GM19452 (cell line): ENCODE data around the gene TNFRSF19.

Experiments
- ATAC-seq: cut with Tn5 transposase; IDR thresholded peaks from one replicate; pipeline ENCODE4 v1.9.1; 2021; ENCODE audit not compliant: unreplicated experiment

The TNFRSF19 gene

DNA sequence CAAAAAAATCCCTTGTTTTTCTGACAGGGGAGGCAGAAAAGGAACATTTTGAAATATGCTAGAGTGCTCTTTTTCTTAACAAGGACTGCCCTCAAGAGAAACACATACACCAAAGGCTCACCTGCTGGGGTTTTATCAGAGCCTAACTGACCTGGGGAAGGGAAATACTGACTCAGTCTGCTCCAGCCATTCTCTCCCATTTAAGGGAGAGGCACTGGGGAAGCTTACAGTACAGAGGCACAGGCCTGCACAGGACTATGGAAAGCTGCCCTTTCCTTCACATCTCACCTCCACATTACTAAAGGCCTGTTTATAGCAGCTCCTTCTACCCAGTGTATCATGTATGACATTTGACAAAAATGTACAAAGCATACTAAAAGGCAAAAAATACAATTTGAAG lies 30.3 kb downstream of the TNFRSF19 start:
- no peak for ATAC-seq

DNA sequence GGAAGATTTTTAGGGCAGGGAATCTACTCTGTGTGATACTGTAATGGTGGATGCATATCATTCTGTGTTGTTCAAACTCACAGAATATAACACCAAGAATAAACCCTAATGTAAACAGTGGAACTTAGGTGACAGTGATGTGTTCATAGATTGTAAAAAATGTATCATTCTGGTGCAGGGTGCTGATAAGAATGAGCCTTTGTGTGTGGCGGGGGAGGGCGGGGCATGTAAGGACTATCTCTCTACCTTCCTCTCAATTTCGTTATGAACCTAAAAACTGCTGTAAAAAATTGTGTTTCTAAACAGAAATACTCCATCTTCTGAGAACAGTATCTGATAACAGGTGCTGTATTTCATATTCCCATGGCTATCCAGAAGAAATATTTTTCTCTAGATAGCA lies 35.6 kb downstream of the TNFRSF19 start:
- no peak for ATAC-seq

DNA sequence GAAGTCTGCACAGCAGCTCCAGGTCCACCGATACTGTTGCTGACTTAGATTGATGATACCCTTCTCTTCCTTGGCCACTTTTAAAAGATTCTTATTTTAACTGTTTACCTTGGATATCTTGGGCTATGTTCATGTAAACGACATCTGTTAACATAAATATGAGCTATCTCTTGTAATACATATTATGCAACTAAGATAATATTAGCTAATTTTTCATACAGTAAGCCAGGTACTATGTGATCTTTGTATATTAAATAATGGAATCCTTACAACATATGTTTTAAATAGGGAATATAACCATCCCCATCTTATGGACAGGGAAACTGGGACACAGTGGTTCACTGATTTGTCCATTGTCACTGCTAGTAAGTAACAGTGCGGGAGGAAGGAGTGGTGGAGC lies 37.9 kb downstream of the TNFRSF19 start:
- ATAC-seq = no peak

DNA sequence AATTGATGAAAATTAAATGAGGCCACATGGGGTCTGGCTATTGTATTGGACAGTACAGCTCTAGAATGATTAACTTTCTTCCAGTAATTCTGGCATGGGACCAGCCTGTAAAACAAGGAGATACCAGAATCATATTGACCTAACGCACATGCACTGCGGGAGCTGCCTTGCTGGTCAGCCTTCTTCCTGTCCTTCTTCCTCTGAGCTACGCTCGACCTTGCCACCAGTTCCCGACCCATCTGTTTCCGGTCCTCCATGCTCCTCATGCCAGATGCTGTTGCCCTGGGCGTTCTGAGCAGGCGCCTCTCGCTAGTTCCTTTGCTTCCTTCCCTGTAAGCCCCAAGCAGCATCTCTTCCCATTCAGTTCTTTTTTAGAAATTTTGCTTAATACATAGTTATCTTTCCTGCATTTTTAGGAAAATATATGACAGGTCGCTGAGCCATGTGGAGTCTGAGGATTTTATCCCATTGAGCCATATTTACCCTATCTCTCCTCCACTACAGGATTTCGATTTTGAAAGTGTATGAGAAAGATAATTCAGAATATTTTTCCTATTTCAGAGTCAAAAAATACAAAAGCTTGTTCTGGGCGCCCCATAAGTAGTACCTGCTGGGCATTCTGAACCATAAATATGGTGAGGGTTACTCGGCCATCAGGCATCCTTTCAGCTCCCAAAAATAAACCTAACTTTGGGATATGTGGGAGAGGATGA lies 38.6 kb downstream of the TNFRSF19 start:
- ATAC-seq = no peak

DNA sequence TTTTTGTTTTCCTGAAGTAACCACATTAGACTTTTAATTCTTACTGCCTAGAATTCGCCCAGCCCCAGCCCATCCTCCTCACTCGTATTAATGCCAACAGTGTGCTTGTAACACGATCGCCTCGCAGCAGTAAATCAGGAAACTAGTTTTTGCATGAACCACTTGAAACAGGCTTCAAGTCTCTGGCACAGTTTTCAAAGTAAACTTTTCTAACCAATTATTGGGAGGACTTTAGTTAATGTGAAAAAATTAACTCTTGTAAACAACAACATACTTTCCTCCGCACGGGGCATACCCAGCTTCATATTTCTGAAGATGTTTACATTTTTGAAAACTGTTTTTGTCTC lies 39.2 kb downstream of the TNFRSF19 start:
- ATAC-seq = no peak

DNA sequence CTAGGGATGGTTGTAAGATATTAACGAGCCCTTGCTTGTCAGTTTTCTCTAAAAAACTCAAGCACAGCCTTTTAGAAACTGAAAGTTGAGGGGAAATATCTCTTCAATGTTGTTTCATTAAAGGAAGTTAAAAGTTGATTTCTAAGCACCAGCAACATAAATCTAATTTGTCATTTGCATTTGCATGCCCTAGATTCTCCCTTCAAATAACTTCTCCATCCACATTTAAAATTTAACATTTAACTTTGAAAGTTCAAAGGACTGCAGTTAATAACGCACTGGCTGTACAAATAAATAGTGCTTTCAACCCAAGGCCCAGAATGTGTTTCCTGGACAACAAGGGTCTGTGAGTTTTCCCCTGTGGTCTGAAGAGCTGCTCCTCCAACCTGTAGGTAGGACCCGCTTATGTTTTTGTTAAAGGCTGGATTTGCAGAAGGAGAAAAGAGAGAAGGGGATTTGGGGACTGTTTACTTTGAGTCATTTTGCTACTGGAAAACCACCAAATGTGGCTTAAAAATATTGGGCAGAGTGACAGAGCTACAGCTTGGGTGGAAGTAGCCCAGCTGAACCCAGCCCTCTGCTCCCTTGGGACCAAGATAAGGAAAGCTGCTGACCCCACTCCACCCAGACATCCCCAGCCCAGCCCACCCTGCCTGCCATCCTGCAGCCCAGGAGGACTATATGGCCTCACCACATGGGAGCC lies 39.8 kb downstream of the TNFRSF19 start:
- ATAC-seq = no peak

DNA sequence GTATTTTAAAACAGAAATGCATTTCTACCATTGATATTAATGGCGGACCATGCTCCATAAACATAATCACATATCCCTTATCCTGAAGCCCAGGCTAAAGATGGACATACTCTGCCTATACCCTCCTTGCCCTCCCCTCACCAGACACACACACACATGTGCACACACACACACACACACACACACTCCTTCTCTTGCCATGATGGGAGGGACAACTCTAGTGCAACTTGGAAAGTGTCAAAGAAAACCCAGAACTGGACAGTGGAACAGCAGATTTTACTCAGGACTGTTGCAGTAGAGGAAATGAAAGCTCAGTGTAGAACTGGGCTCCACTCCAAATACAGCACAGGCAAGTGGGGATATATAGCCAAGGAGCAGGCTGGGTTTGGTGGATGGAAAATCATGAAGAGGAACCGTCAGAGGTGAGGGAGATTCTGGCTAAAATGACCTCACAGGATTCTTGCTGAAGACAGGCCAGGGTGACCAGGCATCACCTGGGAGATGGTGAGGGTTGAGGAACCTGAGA lies 40.8 kb downstream of the TNFRSF19 start:
- ATAC-seq = no peak

DNA sequence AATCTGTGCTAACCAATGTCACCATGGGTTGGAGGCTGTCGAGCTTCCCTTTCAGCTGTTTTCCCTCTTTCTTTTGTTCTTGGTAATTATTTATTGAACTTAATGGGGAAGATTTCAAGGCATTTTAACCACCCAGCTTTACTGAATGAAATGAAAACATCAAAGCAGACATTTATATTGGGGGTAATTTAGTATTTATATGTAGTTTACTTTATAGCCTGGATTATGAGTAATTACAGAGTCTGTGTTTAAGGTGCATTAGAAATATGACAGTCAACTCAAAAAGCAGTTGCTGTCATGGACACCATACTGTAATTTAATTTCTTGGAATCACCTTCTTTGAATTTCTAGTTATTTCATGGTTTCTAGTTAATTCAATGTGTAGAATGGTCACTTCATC lies 42.0 kb downstream of the TNFRSF19 start:
- ATAC-seq = no peak

DNA sequence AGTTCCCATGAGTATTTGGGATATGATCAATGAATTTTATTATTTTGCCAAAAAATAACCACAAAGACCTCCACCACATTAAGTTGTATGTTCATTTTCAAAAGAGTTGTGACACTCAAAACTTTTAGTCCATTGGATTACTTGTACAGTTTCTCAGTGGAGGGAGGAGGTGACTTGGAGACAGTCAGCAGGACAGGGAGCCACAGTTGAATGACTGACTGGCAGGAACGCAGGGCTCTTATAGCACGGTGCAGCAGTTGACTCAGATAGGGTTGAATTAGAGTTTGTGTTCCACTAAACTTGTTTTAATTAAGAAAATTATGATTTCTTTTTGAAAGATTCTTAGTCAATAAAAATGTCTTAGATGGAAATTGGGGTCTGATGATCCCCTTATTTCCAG lies 42.5 kb downstream of the TNFRSF19 start:
- ATAC-seq = no peak

DNA sequence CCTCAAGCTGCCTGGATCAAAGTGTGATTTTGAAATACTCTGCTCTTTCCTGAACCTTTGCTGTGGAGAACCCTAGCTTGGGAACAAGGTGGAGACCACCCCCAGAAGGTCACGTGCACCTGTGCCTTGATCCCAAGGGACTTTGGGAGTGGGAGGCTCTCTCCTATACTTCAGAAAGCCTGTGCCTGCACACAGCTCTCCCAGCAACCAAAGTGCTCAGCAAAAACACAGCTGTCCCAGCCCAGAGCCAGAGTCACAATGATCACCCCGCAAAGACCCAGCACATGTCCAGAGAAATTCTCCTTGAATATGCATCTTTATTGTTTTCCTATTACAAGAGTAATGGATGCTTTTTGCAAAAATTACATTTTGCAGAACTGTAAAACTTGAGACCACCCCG lies 43.4 kb downstream of the TNFRSF19 start:
- no peak for ATAC-seq

DNA sequence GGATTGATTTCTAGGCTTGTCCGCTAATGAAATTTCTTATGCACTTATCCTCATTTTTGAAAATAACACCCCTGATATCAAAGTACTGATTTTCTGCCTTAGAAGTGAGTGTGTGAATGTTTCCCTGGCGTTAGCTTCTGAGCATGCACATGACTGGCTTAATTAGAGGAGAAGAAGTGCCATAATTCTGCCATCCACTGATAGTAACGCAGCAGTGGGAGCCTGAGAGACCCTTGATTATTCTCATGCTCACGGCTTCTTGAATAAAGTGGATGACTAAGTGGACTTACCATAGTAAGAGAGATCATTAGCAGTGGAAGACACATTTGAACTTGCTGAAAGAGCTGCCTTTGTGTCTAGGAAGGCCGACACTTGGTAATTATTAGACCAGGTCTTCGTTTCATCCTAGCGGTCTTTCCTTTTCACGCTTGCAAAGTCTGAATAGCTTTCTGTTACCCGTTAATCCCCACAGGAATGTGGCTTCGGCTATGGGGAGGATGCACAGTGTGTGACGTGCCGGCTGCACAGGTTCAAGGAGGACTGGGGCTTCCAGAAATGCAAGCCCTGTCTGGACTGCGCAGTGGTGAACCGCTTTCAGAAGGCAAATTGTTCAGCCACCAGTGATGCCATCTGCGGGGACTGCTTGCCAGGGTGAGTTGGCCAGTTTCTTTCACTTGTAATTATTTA lies 45.3 kb downstream of the TNFRSF19 start:
- ATAC-seq = no peak

DNA sequence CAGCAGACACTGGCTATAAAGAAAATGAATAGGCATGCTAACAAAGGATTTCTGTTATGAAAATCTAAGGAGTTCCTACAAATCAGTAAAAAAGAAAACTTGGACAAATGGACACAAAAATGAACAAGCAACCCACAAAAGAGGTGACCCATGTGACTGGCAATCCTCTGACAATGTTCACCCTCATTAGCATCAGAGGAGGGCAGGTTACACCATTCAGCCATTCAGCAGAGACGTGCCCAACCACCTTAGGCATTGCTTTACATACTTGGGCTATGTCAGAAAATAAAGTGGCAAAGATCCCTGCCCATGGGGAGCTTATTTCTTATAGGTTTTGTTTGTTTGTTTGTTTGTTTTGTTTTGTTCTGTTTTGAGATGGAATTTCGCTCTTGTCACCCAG lies 46.0 kb downstream of the TNFRSF19 start:
- ATAC-seq = no peak

DNA sequence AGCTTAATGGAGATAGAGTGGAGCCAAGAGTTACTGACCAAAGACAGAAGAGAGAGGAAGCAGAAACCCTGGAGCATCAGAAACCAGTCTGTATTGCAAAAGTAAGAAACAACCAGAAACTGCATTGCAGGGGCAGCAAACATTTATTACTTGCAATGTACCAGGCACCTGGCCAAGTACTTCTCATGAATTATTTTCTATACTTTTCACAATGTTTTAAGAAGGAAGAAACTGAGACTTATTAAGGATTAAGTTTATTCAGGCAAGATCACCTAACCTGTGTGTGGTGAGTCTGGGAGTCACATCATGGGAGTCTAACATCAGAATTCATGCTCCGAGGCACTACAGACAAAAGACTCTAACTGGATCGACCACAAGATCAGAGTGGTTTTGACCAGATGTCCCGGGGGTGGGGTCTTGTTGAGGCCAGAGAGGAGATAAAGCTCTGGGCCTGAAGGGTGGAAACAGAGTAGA lies 47.4 kb downstream of the TNFRSF19 start:
- ATAC-seq = no peak

DNA sequence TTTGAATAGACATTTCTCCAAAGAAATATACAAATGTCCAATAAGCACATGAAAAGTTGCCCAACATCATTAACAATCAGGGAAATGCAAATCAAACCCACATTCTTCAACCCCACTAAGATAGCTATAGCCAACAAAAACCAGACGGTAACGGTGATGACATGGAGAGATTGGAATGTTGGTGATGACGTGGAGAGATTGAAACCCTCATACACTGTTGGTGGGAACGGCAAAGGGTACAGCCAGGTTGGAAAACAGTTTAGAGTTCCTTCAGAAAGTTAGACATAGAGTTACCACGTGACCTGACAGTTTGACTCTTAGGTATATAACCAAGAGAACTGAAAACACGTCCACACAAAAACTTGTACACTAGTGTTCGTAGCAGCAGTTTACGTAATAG lies 48.1 kb downstream of the TNFRSF19 start:
- ATAC-seq = no peak

DNA sequence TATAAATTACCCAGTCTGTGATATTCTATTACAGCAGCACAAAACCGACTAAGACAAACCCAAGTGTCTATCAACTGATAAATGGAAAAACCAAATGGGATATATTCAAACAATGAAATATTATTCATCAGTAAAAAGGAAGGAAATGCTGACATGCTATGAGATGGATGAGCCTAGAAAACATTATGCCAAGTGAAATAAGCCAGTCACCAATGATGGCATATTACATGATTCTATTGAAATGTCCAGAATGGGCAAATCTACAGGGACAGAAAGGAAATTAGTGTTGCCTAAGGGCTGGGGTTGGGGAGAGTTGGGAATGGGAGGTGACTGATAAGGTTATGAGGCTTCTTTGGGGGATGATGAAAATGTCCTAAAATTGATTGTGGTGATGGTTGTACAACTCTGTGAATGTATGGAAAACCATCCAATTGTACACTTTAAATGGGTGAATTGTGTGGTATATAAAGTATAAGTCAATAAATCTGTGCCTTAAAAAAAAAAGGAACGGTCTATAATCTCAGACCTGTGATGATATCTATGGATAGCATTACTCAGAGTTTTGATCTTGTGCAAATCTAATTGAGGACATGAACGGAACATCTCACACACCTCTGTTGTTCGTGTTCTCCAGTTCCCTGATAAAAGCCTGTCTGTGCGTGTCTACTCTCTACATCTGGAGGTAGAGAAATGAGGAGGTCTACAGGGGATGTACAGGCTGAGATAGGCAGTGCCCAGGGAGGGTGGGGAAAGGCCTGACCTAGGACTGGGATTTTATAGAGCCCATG lies 49.0 kb downstream of the TNFRSF19 start:
- no peak for ATAC-seq

DNA sequence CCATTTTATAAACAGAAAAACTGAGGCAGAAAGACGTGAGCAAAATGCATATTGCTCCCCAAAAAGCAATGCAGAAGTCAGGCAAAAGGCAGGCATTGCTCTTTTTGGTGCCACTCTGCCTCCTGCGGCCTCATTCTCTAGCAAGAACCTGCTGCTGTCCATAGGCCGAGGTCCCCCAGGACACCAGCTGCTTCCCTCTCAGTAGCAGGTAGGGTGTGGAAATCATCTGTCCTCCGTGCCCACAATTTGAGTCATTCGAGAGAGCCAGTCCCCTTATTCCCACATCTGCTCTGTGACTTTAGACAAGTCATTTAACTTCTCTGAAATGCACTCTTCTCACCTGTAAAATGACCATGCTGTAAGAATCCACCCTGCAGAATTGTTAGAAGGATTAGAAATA lies 50.0 kb downstream of the TNFRSF19 start:
- ATAC-seq = no peak

DNA sequence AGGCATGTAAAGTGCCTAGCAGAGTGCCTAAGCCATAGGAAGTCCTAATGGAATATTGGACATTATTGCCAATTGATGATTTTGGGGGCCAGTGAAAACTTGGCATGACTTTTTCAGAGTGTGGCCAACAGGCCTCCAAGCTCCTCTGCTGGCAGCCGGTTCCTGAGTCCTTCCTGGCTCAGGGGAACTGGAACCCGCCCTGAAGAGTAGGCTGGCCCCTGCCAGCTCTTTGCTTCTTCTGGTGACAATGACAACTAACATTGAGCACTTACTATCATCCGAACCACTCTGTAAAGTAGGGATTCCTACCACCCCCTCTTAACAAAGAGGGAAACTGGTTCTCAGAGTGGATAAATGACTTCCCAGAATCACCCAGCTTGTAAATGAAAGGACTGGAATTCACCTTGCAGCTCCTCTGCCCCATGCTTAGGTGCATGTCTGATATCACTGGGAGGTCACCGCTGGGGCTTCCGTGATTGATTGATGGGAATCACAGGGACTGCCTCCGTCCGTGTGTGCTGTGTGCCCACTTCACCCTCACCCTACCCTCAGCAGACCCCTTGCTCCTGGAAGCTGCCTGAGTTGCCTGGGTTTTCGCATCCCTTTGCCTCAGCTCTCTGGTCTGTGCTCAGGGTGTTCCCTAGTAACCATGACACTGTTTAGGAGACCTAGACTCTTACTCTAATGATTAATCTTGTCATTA lies 50.6 kb downstream of the TNFRSF19 start:
- no peak for ATAC-seq

DNA sequence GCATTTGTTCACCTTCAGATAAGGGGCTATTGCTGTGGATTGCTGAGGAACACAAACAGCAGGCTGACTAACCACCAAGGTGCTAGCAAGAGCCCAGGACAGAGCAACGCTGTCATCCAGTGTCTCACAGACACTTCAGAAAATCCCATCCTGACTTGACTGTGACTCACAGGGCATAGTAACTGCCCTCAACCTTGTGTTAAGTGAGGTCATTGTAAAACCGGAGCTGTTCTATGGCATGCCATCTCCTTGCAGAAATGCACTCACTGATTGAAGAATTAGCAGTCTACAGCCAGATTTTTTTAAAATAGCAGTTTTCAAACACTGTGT lies 51.1 kb downstream of the TNFRSF19 start:
- peak; percentile 66 for ATAC-seq

DNA sequence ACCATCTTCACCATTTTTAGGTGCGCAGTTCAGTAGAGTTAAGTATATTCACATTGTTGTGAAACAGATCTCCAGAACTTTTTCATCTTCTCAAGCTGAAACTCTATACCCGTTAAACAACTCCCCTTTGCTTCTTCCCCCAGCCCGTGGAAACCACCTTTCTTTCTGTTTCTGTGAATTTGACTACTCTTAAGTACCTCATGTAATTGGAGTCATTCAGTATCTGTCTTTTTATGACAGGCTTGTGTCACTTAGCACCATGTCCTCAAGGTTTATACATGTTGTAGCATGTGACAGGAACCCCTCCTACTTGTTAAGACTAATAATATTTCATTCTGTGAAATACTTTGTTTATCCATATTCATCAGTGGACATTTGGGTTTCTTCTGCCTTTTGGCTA lies 52.8 kb downstream of the TNFRSF19 start:
- ATAC-seq = no peak

DNA sequence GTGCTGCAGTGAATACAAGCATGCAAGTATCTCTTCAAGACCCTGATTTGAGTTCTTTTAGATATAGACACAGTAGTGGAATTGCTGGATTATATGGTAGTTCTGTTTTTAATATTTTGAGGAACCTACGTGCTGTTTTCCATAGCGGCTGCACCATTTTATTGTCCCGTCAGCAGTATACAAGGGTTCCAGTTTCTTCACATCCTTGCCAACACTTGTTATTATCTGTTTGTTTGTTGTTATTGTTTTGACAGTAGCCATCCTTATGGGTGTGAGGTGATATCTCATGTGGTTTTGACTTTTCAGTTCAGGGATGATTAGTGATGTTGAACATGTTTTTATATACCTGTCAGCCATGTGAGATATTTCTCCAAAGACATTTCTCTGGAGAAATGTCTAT lies 53.2 kb downstream of the TNFRSF19 start:
- ATAC-seq = no peak

DNA sequence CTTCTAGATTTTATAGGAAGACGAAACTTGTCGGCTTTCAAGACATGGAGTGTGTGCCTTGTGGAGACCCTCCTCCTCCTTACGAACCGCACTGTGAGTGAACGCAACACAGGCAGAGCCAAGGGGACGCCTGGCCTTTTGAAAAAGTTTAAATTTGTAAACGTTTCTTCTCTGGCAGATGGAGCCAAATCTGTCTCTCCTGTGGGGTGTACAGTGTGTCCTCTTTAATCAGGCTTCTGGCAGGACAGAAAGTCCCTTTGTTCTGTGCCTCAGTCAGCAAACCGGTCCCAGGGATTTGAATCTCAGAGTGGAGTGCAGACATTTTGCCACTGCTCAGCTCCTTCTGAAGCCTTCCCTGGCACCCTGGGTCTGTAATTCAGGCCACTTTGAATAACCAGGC lies 56.5 kb downstream of the TNFRSF19 start:
- ATAC-seq = no peak
